Caco-2 (cell line): Measurements from ENCODE around the gene MRPL40. TPM values are rescaled to one million over a fixed set of nuclear protein-coding genes. Genes with fewer than 3 reads are reported as not detected.

ENCODE experiments used
- Bru-seq: library from RNA; stranded (reverse); fragments of 400-500 nt; gene quantifications from one replicate; lab custom pipeline; 2021; lab: Mats Ljungman, UMichigan
- BruChase-seq, 2 experiments: library from RNA; stranded (reverse); fragments of 400-500 nt; gene quantifications; one replicate each; lab custom pipeline; 2021; lab: Mats Ljungman, UMichigan
- BruUV-seq: library from RNA; stranded (reverse); fragments of 400-500 nt; replicated peaks from 2 replicates; lab custom pipeline; 2021; lab: Mats Ljungman, UMichigan
- CTCF ChIA-PET: fragments of 300-600 bp; sonication (Branson Sonifier 250); formaldehyde crosslinking; loops from one replicate; lab custom pipeline; 2022; ENCODE audit warnings: antibody characterized with exemption; lab: Charles Lee
- POLR2A ChIA-PET: fragments of 300-600 bp; sonication (Branson Sonifier 250); formaldehyde crosslinking; loops from one replicate; lab custom pipeline; 2022; ENCODE audit warnings: antibody characterized with exemption; lab: Charles Lee
- DNase-seq, 2 experiments: peaks; one replicate each; pipeline versions ENCODE4 v3.0.0 to v3.0.0-alpha.2; 2020 to 2022
- H3K27me3 ChIP-seq: replicated peaks from 2 replicates; pipeline ENCODE4 v1.6.0; 2011; ENCODE audit warnings: low read length; ENCODE audit not compliant: control insufficient read depth, insufficient read depth
- H3K36me3 ChIP-seq: 2 replicates; pipeline ENCODE4 v1.5.1; 2011; ENCODE audit warnings: low read length; ENCODE audit not compliant: control insufficient read depth, insufficient read depth
- H3K4me1 ChIP-seq: fragments of 250-450 bp; sonication (Bioruptor Pico); 2 replicates; pipeline ENCODE4 v1.5.1; 2020; ENCODE audit warnings: mild to moderate bottlenecking
- H3K4me3 ChIP-seq: 2 replicates; pipeline ENCODE4 v1.5.1; 2011; ENCODE audit warnings: low read depth, mild to moderate bottlenecking, control low read depth, low read length
- H3K9me3 ChIP-seq: fragments of 250-450 bp; sonication (Bioruptor Pico); 2 replicates; pipeline ENCODE4 v1.5.1; 2020; ENCODE audit warnings: mild to moderate bottlenecking, moderate library complexity
- H3K27ac Mint-ChIP-seq: one replicate; pipeline ENCODE4 v1.8.0; 2022; ENCODE audit warnings: mixed read lengths; ENCODE audit not compliant: unreplicated experiment
- H3K27me3 Mint-ChIP-seq: one replicate; pipeline ENCODE4 v1.8.0; 2022; ENCODE audit warnings: mixed read lengths; ENCODE audit not compliant: insufficient read depth, unreplicated experiment
- H3K36me3 Mint-ChIP-seq: one replicate; pipeline ENCODE4 v1.8.0; 2022; ENCODE audit warnings: mild to moderate bottlenecking, mixed read lengths; ENCODE audit not compliant: insufficient read depth, unreplicated experiment
- H3K4me1 Mint-ChIP-seq: one replicate; pipeline ENCODE4 v1.8.0; 2022; ENCODE audit warnings: low read depth, mixed read lengths; ENCODE audit not compliant: unreplicated experiment
- H3K4me3 Mint-ChIP-seq: one replicate; pipeline ENCODE4 v1.8.0; 2022; ENCODE audit warnings: mild to moderate bottlenecking, moderate library complexity, mixed read lengths; ENCODE audit not compliant: unreplicated experiment
- H3K9me3 Mint-ChIP-seq: one replicate; pipeline ENCODE4 v1.8.0; 2022; ENCODE audit warnings: mixed read lengths; ENCODE audit not compliant: unreplicated experiment
- CTCF ChIP-seq, 2 experiments: fragments of 200-600 bp in 1 of 2; IDR thresholded peaks; 1 replicate in 1 of 2; 2 replicates in 1 of 2; pipeline versions ENCODE4 v1.5.1 to v1.8.0; 2011 to 2022; ENCODE audit warnings: antibody characterized with exemption in 1 of 2, control low read depth in 1 of 2, inconsistent platforms in 1 of 2, low read depth in 1 of 2, low read length in 1 of 2, mild to moderate bottlenecking in 1 of 2, moderate library complexity in 1 of 2; ENCODE audit not compliant: insufficient read depth in 1 of 2, severe bottlenecking in 1 of 2, unreplicated experiment in 1 of 2
- intact Hi-C: fragments of 100-400 bp; cut with micrococcal nuclease; formaldehyde crosslinking; loops from one replicate; pipeline ENCODE4 v1.10.0; 2022; ENCODE audit not compliant: unreplicated experiment
- long read RNA-seq: library from polyadenylated mRNA; stranded (forward); transcript quantifications from one replicate; pipeline ENCODE4 v2.0.0, GENCODE V29; 2022
- total RNA-seq: library from RNA; stranded (reverse); gene quantifications from 2 replicates; pipeline ENCODE4 v1.2.3, GENCODE V29; 2022

Gene MRPL40
- total RNA-seq: 42.6 and 42.7 TPM in 2 replicates
- Bru-seq, nascent RNA: percentile 74 among the genes with signal in this experiment
- BruChase-seq, experiment 1, labeled RNA remaining after a 2-hour chase: percentile 68 among the genes with signal in this experiment
- percentile 81 among the genes with signal in this experiment for BruChase-seq, experiment 2, labeled RNA remaining after a 6-hour chase
- long read RNA-seq, transcript MRPL40-201 (4 exons, 1,387 nt): major isoform, 62 of 75 reads
- long read RNA-seq, transcript MRPL40-202 (4 exons, 954 nt): minor isoform, 9 of 75 reads
- long read RNA-seq, partial matches to known transcripts: 1 of 75 reads
- long read RNA-seq, other reads (novel, unspliced or antisense): 3 of 75 reads

GRCh38 chr22:19432133-19432851 lies at the start of gene MRPL40:
Gene MRPL40, plus strand, starts transcription at chr22:19432545. Its CDS starts 10 bp downstream, at chr22:19432555.
- peaks cover 9% of the 10 kb centered on the region; the same call in 1 of the 2 replicates for H3K4me1 ChIP-seq
- H3K4me3 ChIP-seq: peak within 1 kb of the TSS; percentile 64
- H3K27me3 Mint-ChIP-seq: no peaks in the 10 kb centered on the region
- DNase-seq: peak; percentile 93 to 95
- H3K36me3 ChIP-seq: no peaks in the 10 kb centered on the region; the same call in 1 of the 2 replicates
- no peaks in the 10 kb centered on the region for H3K9me3 Mint-ChIP-seq
- H3K9me3 ChIP-seq: no peaks in the 10 kb centered on the region
- no peaks in the 10 kb centered on the region for H3K27me3 ChIP-seq
- peak within 1 kb of the TSS; percentile 85 for H3K27ac Mint-ChIP-seq
- peaks cover 8% of the 10 kb centered on the region for H3K4me1 Mint-ChIP-seq
- peaks cover 36% of the 10 kb centered on the region for H3K36me3 Mint-ChIP-seq
- no TSS peak for BruUV-seq
- ChIA-PET CTCF (interaction anchor here (0.6 to 1.0 kb wide), 3 partner anchors 11 to 30 kb away, joined by 3 to 4 read pairs (median 3); no protein-coding TSS in a partner anchor), POLR2A (interaction anchor here (1.0 to 1.6 kb wide), 3 partner anchors 15 to 141 kb away, joined by 3 to 8 read pairs (median 6); partner anchors contain the start of genes C22orf39, CLTCL1 and UFD1)
- H3K4me3 Mint-ChIP-seq: peak within 1 kb of the TSS; percentile 80
- no peak for TF ChIP-seq CTCF (IDR thresholded peaks at IDR 0.05; ENCODE audit: insufficient read depth in 1 of 2, low read depth in 1 of 2, low read length in 1 of 2, severe bottlenecking in 1 of 2, unreplicated experiment in 1 of 2)
- intact Hi-C loops: loop anchor here (2.0 kb wide), 2 partner anchors 15 to 47 kb away; partner anchors contain the start of genes C22orf39, CDC45 and UFD1

GRCh38 chr22:19383292-19383691 lies 49.1 kb upstream of the MRPL40 start:
- Mint-ChIP-seq H3K36me3 (peaks cover 68% of the 10 kb centered on the region), H3K9me3 (no peaks in the 10 kb centered on the region), H3K4me3 (no peak overlapping the region), H3K4me1 (no peaks in the 10 kb centered on the region), H3K27me3 (no peaks in the 10 kb centered on the region), H3K27ac (no peak overlapping the region)
- no TSS peak for BruUV-seq
- no peaks in the 10 kb centered on the region for H3K27me3 ChIP-seq
- ChIA-PET CTCF (no interaction called here), POLR2A (no interaction called here)
- H3K4me1 ChIP-seq: no peaks in the 10 kb centered on the region
- H3K4me3 ChIP-seq: no peak overlapping the region
- no peak for DNase-seq
- H3K9me3 ChIP-seq: no peaks in the 10 kb centered on the region
- intact Hi-C loops: no loop called here
- H3K36me3 ChIP-seq: peaks cover 4% of the 10 kb centered on the region; the same call in 1 of the 2 replicates
- TF ChIP-seq CTCF (IDR thresholded peaks at IDR 0.05; ENCODE audit: insufficient read depth in 1 of 2, low read depth in 1 of 2, low read length in 1 of 2, severe bottlenecking in 1 of 2, unreplicated experiment in 1 of 2): no peak

- no TSS peak for BruUV-seq
- Mint-ChIP-seq H3K27ac (no peak overlapping the region), H3K36me3 (peaks cover 79% of the 10 kb centered on the region), H3K4me3 (no peak overlapping the region), H3K9me3 (no peaks in the 10 kb centered on the region), H3K4me1 (no peaks in the 10 kb centered on the region), H3K27me3 (no peaks in the 10 kb centered on the region)
- CTCF ChIA-PET: no interaction called here
- Histone ChIP-seq H3K36me3 (peaks cover 3% of the 10 kb centered on the region; the same call in 1 of the 2 replicates), H3K4me3 (no peak overlapping the region), H3K4me1 (no peaks in the 10 kb centered on the region), H3K27me3 (no peaks in the 10 kb centered on the region), H3K9me3 (no peaks in the 10 kb centered on the region)
- intact Hi-C loops: no loop called here
- POLR2A ChIA-PET: no interaction called here
- TF ChIP-seq CTCF (IDR thresholded peaks at IDR 0.05; ENCODE audit: insufficient read depth in 1 of 2, low read depth in 1 of 2, low read length in 1 of 2, severe bottlenecking in 1 of 2, unreplicated experiment in 1 of 2): no peak
- DNase-seq: no peak
These were observed 47.0 kb upstream of the MRPL40 start for GRCh38 chr22:19385221-19385906.
